HPDE6-E6E7 (cell line): ENCODE results near the gene VTCN1.
A peak's percentile ranks its signal among the peaks of the same experiment; 100 is the strongest.

Experiments used
- DNase-seq: peaks from one replicate; pipeline ENCODE4 v3.0.0; 2011; ENCODE audit warnings: missing footprints; ENCODE audit errors: extremely low spot score

VTCN1 gene

DNA sequence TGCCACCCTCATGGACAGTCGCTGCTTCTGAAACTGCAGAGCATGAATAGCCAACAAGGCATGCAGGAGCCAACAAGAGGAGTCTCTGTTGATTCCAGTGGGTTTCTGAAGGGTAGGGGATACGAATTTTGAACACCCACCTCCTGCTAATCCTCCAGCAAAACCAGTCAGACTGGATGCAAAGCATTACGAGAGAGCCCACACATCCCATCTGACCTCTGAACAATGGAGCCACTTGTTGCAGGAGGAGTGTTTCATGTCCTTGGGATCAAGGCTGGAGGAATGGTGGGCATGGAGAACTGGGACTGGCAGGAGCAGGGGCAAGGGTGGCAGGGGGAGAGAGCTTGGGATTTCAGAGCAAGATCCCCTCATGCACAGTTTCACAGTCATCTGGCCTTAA is 1.6 kb downstream of the VTCN1 start:
- DNase-seq: no peak

DNA sequence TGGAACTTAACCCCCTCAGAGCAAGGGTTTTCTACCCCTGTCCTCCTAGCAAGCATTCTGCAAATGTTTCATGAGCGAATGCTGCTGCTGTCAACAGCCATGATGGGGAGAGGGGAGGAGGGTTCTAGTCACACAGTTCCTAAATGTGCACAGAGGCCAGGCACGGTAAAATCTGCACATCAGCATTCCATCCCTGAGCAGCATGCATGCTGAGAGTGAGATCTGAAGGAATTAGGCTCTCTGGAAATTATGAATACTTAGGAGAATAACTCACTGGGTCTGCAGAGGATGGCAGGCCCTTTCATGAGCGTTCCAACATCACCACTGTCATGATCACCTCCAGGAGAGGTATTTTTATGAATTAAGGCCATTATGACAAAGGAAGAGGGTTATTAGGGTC is 2.1 kb downstream of the VTCN1 start:
- no peak for DNase-seq

DNA sequence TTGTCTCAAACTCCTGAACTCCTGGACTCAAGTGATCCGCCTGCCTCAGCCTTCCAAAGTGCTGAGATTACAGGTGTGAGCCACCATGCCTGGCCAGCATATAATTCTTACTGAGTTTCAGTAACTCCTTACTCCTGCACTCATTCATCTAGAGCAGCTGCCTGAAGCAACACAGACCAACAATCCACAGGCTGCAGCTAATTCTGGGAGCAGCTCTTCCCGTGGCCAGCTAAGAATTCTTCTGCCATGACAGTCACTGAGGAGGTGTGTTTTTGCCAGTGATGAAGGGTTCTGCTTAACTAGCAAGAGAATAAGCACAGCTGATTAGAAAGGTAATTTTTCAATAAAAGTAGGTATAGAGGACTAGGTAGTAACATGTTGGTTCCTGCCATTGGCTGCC is 5.4 kb downstream of the VTCN1 start:
- no peak for DNase-seq

DNA sequence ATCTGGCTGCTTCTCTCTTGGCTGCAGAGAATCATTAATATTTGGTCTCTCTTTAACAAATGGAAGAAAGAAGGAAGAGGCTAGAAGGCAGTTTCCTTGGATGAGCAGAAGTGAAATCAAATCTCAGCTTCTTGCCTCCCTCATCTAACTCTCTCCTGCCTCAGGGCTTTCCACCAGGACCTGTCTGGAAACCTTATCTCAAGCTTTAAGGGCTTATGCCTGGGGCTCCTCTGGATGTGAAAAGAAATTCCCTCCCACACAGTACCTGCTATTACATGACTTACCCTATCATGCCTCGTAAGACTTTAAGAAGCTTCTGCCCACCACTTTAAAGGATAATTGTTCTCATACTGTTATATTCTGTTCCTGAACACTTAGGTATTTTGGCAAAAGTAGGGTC is 8.9 kb downstream of the VTCN1 start:
- DNase-seq: no peak

DNA sequence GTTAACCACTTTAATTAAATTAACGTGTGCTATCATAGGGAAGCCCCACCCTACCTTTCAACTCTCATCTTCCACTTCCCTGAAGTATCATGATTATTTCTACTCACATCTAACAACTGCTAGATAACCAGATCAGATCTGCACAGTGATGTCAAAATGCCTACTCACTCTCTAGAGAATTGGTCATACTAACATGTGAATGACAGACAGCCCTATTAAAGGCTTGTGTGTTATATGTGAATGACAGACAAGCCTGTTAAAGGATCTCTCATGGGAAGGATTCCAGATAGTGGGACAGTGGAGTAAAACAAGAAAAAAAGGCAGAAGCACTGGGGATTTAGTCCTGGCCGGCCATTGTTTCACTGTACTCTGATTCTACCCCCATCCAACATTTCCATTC is 12.6 kb downstream of the VTCN1 start:
- DNase-seq: no peak

DNA sequence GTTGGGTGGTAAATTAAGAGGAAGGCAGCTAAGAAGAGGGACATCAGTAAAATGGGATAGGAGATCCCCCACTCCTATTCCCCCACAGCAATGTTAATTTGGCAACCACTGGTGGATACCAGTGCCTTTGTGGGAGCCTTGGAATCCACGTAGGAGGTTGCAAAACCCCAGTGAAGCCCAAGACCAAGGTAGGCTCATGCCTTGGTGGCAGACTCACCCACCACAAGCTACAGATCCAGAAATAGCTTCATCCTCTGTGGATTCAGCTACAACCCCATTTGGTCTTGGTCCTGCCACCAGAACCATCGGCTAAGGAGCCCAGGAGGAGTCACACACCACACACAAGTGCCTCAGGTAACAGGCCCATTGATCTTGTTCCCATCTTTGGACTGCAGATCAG is 21.0 kb downstream of the VTCN1 start:
- DNase-seq: no peak

DNA sequence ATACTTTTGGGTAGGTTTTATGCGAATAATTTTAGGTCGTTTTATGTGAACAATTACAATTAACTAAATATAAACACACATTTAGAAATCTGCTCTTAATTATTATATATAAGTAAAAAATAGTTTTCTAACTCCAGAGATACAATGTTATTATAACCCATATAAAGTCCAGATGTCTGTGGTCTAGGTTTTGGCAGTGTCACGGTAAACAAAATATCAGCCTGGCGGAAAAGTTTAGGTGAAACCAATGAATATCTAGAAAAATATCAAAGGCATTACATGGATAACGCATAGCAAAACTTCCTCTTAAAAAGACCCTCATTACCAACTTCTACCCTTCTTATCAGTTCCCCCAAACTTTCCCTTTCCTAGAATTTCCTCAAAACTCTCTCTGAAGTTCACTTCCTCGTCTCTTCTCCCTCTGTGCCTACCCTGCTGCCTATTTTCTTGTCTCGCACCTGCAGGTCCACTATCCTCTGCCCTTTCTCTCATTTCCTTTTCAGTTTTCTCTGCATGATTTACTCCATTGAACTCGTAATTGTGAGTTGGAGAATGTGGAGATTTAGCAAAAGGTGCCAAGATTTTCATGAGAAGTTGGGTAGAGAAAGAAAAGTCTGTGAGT is 21.8 kb downstream of the VTCN1 start:
- DNase-seq: no peak

DNA sequence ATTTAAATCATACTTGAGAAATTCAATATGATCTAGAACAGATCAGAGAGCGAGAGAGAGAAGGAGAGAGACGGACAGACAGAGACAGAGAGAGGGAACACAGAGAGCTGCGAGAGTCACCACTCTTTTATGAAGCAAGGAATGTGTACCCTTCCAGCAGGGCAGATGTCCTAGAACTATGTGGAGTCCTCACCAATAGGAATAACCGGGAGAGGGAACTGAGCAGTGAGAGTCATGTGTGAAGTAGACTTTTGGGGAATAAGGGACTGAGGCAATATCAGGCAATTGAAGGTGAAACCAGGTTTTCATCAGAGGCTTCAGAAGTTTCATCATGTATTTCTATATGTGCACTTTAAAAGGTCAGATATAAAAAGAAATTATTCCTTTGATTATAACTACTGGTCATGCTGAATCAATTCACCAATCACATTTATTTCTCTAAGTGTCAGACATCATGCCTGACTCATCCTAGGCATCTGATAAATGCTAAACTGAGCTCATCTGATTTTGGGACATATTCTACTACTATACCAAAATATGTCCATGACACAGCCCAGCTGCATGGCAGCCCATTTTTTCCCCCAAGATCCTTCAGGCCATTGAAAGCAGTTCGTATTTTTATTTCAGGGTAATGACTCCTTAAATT is 22.4 kb downstream of the VTCN1 start:
- DNase-seq: no peak

DNA sequence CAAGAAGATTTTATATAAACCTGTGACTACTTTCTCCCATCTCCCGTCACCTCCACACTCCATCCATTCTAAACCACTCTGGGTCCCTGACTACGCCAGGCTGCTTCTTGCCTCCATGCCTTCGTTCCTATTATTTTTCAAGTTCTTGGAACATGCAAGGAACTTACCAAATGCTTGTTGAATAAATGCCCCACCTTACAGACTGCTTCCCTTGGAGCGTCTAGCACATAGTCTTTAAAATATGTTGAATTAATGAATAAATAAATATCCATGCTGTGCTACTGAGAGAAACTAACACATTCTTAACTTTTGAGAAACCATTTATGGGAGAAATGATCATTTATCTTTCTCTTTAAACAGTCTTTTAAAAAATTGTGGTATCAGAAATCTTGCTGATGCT is 27.6 kb downstream of the VTCN1 start:
- no peak for DNase-seq

DNA sequence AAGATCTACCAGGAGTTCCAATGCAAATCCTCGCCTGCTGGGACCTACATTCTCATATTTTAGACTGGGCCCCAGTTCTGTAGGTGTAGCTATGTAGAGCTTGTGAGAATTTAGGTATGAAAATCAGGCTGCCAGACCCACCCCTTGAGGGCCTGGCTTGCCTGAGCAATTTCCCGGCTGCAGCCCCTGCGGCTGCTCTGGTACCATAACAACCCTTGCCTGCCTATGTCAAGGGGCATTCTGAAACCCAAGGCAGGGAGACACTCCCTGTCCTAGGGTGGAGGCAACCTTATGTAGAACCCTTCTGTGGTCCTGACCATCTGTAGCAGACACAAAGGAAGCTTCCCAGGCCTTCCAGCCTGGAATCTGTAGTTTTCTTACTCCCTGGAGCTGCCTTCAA is 28.4 kb downstream of the VTCN1 start:
- no peak for DNase-seq

DNA sequence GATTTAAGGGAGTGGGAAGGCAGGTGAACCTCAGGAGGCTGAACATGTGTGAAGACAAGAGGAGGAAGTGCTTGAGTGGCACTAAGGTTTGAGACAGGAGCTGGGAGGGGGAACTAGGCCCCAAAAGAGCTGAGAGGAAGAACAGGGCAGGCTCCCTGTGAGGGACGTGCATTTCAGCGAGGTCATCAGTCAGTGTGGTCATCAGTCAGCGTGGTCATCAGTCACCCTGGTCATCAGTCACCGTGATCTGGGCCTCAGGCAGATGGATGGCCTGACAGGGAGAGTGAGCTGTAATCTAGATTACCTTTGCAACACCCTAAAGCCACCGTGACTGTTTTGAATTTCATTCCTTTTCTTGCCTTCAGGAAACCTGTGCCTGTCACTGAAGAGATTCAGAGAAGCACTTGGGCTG is 29.1 kb downstream of the VTCN1 start:
- no peak for DNase-seq

DNA sequence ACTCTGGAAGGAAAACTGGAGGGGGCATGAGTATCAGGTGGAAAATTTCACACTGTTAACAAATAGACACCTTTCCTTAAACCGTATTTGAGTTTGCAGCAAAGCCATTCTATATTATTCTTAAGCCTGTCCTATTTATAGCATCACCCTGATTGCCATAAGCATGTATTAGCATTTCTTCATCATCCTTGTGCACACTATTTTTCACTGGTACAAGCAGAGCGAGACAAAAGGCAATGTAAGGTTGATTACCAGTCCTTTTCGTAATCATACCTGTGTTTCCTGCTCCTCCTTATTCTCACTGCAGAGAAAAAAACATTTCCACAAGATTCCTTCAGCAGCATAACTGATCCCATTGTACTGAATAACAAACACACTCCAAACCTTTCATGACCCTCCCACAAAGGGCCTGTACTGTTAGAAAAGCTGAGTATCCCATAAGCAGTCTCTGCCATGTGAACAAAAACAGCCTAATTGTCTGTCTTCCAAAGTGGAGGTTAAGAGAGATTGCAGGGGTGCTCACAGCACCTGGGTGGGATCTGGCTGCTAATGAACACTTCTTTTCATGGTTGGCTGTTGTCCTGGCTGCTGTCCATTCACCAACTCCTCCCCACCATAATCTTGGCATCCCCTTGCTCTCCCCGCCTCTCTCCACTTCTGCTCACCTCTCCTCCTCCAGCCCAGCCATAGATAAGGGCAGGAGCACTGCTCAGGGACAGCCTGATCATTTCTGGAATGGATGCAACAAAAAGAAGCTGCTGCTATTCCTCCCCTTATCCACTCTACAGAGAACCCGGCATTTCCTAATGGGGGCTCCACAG is 30.4 kb downstream of the VTCN1 start:
- no peak for DNase-seq

DNA sequence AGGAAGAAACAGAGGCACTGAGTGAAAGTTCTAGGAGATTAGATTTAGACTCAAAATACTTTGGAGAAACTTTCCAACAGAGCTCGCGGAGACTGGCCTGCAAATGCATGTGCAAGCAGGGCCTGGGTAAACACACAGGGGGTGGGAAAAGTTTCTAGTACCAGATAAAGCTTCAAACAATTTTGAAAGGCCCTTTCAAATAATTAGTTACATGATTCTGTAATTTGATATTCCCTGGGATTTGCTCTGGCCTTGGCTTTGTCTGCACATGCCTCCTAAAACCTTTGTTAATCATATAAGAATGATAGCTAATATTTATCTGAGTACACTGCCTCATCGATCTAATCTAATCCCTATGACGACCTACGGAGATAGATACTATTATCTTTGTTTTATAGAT is 31.3 kb downstream of the VTCN1 start:
- no peak for DNase-seq

DNA sequence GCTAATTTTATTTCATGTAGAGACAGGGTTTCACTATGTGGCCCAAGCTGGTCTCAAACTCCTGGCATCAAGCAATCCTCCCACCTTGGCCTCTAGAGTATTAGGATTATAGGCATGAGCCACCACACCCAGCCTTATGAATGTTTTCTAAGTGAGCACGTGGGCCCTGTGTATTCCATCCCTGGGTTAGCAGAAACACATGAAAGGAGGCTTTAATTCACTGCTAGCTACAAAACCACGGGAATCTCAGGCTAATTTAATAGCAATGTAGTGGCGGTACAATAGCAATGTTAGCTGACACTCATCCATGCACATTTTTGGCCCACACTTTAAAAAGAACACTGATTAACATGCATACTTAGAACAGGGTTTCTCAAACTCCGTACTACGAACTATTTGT is 32.0 kb downstream of the VTCN1 start:
- no peak for DNase-seq

DNA sequence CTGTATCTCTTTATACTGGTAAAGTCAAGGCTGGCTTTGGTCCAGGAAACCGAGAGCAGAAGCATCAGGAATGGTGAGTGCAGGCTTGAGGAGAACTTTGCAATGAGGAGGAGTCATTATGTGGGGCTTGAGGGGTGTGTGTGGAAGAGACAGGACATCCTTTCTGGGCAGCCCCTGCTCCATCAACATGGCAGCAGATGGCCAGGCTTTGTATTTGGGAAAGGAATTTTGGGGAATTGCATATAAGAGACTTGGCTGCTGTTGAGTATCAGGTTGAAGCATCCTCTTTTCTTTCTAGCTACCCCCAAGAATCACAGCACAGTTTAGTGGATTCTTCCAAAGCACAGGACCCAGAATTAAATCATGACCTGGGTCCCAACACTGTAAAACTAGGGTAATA is 33.4 kb downstream of the VTCN1 start:
- DNase-seq: no peak

DNA sequence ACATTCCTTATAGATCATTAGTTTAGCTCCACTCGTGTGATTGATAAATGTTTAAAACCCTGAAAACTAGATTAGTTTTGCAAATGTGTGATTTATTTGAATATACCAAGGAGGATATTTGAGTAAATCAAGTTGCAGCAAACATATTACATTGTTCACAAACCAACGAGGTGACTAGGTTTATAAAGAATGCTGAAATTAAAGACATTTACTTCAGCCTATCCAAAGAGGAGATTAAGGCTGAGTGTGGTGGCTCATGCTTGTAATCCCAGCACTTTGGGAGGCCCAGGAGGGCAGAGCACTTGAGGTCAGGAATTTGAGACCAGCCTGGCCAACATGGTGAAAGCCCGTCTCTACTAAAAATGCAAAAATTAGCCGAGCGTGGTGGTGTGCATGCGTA is 34.1 kb downstream of the VTCN1 start:
- DNase-seq: no peak

DNA sequence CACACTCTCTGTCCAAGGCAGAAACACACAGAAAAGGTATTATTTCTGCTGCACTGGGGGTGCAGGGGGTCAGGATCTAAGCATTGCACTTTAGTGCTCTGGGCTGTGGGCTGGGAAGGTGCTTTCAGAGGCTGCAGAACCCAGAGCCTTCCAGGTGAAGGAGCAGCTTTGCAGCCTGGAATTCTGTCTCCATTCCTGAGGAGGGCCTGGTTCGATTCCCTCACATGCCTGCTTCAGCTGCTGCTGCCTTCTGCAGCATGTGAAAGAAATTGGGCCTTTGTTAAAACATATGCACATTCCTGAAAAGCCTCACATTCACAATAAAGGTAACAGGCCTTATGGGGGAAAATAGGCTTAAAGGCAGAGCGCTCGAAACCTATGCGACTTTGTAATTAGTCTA is 35.9 kb downstream of the VTCN1 start:
- no peak for DNase-seq

DNA sequence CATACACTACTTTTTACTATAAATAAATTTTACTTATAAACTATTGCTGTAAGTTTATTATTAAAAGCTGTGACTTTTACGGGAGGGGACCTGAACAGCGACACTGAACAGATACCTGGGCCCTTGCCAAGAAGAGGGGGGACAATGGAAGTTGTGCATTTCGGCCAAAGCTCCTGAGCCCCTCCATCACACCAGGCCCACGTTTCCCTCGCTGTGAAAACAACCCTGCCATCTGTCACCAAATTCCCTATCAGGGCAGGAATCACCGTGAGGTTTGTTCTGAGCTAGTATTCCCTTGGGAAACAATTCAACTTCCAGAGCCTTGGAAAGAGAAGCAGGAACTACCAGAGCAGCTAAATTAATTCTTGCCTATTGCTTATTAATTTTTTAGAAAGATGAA is 37.0 kb downstream of the VTCN1 start:
- no peak for DNase-seq

DNA sequence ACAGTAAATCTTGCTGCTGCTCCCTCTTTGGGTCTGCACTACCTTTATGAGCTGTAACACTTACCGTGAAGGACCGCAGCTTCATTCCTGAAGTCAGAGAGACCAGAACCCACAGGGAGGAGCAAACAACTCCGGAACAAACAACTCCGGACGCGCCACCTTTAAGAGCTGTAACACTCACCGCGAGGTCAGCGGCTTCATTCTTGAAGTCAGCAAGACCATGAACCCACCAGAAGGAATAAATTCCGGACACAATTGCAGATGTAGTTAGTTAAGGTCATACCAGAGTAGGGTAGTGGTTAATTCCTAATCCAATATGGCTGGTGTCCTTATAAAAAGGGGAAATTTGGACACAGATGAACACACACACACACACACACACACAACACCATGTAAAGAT is 37.7 kb downstream of the VTCN1 start:
- no peak for DNase-seq

DNA sequence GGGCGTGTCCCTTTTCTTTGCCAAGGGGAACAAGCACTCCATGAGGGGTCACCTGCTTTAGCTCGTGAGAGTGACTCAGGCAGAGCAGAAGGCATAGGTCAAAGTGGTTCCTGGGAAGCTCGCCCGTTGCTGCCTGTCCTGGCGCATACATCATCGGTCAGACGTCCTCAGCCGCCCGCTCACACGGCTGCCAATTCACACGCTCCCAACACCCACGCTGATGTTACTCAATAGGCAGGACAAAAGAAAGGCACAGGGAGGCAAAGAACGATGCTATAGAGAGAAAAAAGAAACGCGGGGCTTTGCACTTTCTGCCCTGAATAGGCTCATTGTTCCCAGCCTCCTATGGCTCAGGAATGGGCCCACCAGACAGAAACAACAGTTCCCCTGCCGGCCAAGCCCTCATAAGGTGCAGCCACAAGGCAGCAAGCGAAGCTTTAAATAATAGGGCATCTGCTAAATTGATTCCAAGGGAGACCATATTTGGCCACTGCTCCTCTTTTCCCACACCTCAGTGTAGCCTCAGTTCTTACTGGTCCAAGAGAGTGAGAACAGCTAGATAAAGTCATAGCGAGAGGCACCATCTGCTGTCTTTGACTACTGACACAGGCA is 38.7 kb downstream of the VTCN1 start:
- peak; percentile 77 for DNase-seq

DNA sequence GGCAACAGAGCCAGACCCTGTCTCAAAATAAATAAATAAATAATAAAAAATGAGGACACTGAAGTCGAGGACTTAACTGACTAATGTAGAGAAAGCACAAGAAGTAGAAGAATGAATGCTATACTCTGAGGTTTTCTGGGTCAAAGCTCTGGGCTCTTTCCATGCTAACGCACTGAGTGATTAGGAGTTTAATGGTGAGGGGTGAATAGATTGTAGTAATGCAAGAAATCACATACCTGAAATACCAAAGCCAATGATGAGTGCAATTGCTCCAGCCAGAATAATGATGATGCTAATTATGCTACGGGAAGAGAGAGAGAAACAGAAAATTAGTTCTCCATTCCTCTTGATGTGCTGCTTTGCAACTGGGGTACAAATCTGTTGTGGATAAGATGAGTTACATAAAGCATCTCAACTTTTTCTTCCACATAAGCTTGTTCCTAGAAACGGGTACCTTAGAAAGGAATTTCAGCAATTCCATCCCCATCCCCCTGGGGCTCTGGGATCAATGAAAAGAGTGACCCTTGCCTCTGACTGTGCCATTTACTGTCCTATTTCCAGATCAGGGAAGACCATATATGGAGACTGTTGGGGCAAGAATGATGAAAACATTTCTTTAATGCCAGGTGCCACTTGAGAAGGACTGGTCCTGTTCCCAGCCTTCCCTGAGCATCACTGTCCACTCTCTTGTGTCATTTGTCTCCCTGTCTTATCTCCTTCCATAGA is 40.7 kb downstream of the VTCN1 start:
- no peak for DNase-seq

DNA sequence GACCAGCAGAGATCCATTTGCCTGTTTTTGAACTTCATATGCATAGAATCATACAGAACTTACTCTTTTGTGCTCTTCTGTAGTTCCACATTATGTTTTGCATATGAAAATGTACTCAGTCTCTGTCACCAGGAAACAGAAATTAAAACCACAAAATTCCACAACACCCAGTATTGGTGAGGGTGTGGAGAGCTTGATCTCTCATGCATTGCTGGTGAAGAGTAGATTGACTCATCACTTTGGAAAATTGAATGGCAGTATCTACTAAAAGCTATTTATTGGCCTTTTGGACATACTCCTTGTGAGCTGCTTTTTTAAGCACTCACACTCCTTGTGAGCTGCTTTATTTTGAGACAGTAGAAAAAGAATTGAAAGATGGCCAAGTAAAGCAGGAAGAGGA is 43.3 kb downstream of the VTCN1 start:
- no peak for DNase-seq
